Common myeloid progenitor, CD34-positive (primary cell): ENCODE results near the gene PTPRM.

ENCODE experiments used
- CTCF ChIA-PET: fragments of 350-600 bp; sonication (Branson Sonifier 250); formaldehyde crosslinking; loops from one replicate; lab custom pipeline; 2021; ENCODE audit warnings: antibody characterized with exemption; lab: Charles Lee
- POLR2A ChIA-PET: fragments of 350-600 bp; sonication (Branson Sonifier 250); formaldehyde crosslinking; loops from one replicate; lab custom pipeline; 2021; ENCODE audit warnings: antibody characterized with exemption; lab: Charles Lee
- DNase-seq, 3 donors: peaks; one replicate each; pipeline versions ENCODE4 v3.0.0 to v3.0.0-alpha.2; 2013
- H3K27ac ChIP-seq, 2 experiments: 1 replicate in 1 of 2; 2 replicates in 1 of 2; pipeline ENCODE4 v1.7.0; 2013; ENCODE audit warnings: inconsistent platforms in 2 of 2, low read length in 2 of 2, mild to moderate bottlenecking in 2 of 2, low read depth in 1 of 2, moderate library complexity in 1 of 2; ENCODE audit not compliant: severe bottlenecking in 2 of 2, insufficient read depth in 1 of 2, poor library complexity in 1 of 2
- H3K27me3 ChIP-seq, 5 experiments: replicated peaks in 2 of 5; 1 replicate in 3 of 5; 2 replicates in 2 of 5; pipeline versions ENCODE4 v1.6.1 to v1.7.0; 2013; ENCODE audit warnings: low read length in 4 of 5, mild to moderate bottlenecking in 2 of 5, moderate library complexity in 2 of 5, inconsistent platforms in 1 of 5; ENCODE audit not compliant: insufficient read depth in 5 of 5, control insufficient read depth in 4 of 5
- H3K36me3 ChIP-seq, 4 experiments: 1 replicate in 2 of 4; 2 replicates in 2 of 4; pipeline versions ENCODE4 v1.6.1 to v1.7.0; 2013; ENCODE audit warnings: low read length in 3 of 4, control low read depth in 1 of 4, mild to moderate bottlenecking in 1 of 4; ENCODE audit not compliant: control insufficient read depth in 4 of 4, insufficient read depth in 4 of 4
- H3K4me1 ChIP-seq, 4 experiments: 1 replicate in 3 of 4; 2 replicates in 1 of 4; pipeline versions ENCODE4 v1.6.1 to v1.7.1; 2013; ENCODE audit warnings: low read length in 3 of 4, mild to moderate bottlenecking in 3 of 4, control low read depth in 1 of 4, inconsistent platforms in 1 of 4, moderate library complexity in 1 of 4; ENCODE audit not compliant: control insufficient read depth in 4 of 4, insufficient read depth in 4 of 4; ENCODE audit errors: control extremely low read depth in 1 of 4
- H3K4me3 ChIP-seq, 7 experiments: 1 replicate in 4 of 7; 2 replicates in 3 of 7; pipeline versions ENCODE4 v1.5.1 to v1.7.0; 2013; ENCODE audit warnings: mild to moderate bottlenecking in 7 of 7, low read length in 6 of 7, moderate library complexity in 6 of 7, inconsistent platforms in 2 of 7, low read depth in 2 of 7, control low read depth in 1 of 7; ENCODE audit not compliant: insufficient read depth in 4 of 7, control insufficient read depth in 1 of 7; ENCODE audit errors: extremely low read depth in 1 of 7
- H3K9me3 ChIP-seq, 5 experiments: 1 replicate in 4 of 5; 2 replicates in 1 of 5; pipeline versions ENCODE4 v1.6.1 to v1.7.1; 2013; ENCODE audit warnings: low read length in 4 of 5, mild to moderate bottlenecking in 2 of 5, inconsistent platforms in 1 of 5, low read depth in 1 of 5, moderate library complexity in 1 of 5; ENCODE audit not compliant: control insufficient read depth in 4 of 5, insufficient read depth in 2 of 5; ENCODE audit errors: control extremely low read depth in 1 of 5
- WGBS: methylation state at CpG from one replicate; pipeline ENCODE4 v1.1.5; 2013; ENCODE audit not compliant: insufficient coverage; 5-methylcytosine and 5-hydroxymethylcytosine counted together

Gene PTPRM

DNA sequence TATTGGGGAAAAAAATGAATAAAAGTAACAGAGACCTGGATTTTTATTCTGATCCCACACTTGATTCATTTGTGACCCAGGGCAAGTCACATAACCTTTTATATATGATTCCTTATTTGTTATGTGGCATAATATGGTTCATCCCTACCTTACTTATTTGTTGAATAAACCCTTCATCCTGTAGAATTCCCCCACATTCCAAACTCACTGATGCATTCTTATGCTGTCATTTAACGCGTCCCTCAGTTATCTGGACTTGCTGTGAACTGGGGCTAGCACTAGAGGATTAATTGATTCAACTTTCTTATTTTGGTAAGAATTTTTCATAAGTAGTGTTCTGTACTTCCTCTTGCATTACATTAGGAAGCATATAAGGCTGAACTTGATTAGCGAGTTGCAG lies 657.5 kb downstream of the PTPRM start:
- no peaks in the 10 kb centered on the region for H3K4me1 ChIP-seq
- no CpG with 5 or more reads among the region's 3 CpGs for WGBS
- DNase-seq: no peak
- no peak overlapping the region for H3K27ac ChIP-seq
- no peak overlapping the region for H3K4me3 ChIP-seq
- H3K27me3 ChIP-seq: no peaks in the 10 kb centered on the region
- no peaks in the 10 kb centered on the region for H3K36me3 ChIP-seq
- CTCF ChIA-PET: no interaction called here
- POLR2A ChIA-PET: no interaction called here
- H3K9me3 ChIP-seq: peaks cover 0 to 5% (median 0%) of the 10 kb centered on the region in 5 experiments

DNA sequence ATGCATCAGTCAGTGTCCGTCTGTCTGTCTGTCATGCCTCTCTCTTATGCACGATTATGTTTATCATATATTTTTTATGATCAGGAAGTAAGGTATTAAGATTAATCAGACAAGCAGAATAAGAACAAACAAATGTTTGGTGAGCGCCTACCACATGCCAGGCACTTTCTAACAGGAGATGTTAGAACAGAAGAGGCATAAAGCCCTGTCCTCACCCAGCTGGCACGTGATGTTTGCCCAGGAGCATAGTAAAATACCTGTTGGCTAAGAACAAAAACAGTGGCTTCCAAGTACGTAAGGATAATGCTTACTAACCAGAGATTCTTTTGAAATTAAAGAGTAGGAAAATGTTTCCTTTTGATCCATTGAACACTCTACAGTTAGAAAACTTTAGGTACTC lies 661.9 kb downstream of the PTPRM start:
- no peaks in the 10 kb centered on the region for H3K4me1 ChIP-seq
- H3K27me3 ChIP-seq: no peaks in the 10 kb centered on the region
- CTCF ChIA-PET: no interaction called here
- H3K36me3 ChIP-seq: no peaks in the 10 kb centered on the region
- no peak overlapping the region for H3K4me3 ChIP-seq
- POLR2A ChIA-PET: no interaction called here
- DNase-seq: no peak
- peaks cover 0 to 6% (median 0%) of the 10 kb centered on the region in 5 experiments for H3K9me3 ChIP-seq
- H3K27ac ChIP-seq: no peak overlapping the region
- WGBS: 100% methylated on average over 3 of the region's 5 CpGs

DNA sequence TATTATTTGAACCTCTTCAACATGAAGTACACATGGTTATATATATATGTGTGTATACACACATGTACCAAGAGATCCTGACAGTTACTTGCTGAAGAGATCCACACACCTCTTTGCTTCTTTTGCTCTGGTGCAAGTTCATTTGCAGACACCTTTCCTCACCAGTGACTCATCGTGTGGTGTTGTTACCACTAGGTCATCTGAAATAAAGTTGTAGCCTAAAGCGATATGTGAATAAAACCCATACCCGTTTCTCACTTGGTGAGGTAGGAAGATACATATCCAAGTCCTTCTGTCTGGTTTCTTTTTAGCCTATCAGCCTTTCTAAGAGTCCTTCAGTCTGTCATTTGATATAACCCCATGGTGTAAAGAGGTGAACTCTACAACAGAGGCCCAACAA lies 662.7 kb downstream of the PTPRM start:
- Histone ChIP-seq H3K36me3 (no peaks in the 10 kb centered on the region), H3K27ac (no peak overlapping the region), H3K9me3 (peaks cover 0 to 6% (median 0%) of the 10 kb centered on the region in 5 experiments), H3K27me3 (no peaks in the 10 kb centered on the region), H3K4me1 (no peaks in the 10 kb centered on the region), H3K4me3 (no peak overlapping the region)
- 96% methylated on average over 3 of the region's 3 CpGs for WGBS
- DNase-seq: no peak
- ChIA-PET POLR2A (no interaction called here), CTCF (no interaction called here)

DNA sequence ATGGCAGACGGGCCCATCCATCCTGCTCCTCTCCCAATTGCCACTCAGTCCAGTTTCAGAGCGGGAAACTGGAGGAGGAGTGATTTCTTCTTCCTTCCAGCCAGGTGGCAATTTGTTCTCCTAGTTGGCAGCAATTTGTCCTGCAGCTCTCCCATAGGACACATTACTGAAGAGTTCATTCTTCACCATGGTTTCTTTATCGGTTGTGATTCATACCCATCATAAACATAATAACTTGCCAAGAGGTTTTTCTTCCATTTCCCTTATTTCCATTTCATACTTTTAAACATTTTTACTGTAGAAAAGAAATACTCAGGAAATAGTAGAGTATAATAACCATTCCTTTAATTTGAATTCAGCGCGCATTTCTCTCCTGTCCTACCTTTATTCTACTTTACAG lies 664.2 kb downstream of the PTPRM start:
- H3K27me3 ChIP-seq: no peaks in the 10 kb centered on the region
- no peak overlapping the region for H3K4me3 ChIP-seq
- H3K9me3 ChIP-seq: peaks cover 0 to 4% (median 0%) of the 10 kb centered on the region in 5 experiments
- no peak for DNase-seq
- no peaks in the 10 kb centered on the region for H3K36me3 ChIP-seq
- ChIA-PET POLR2A (no interaction called here), CTCF (no interaction called here)
- H3K4me1 ChIP-seq: no peaks in the 10 kb centered on the region
- no peak overlapping the region for H3K27ac ChIP-seq
- whole genome bisulfite sequencing: 67% methylated on average over 1 of the region's 5 CpGs

- POLR2A ChIA-PET: no interaction called here
- WGBS: 97% methylated on average over 4 of the region's 4 CpGs
- no peak for DNase-seq
Measured at GRCh38 chr18:8232791-8233190, 665.7 kb downstream of the PTPRM start.

GRCh38 chr18:8235894-8236293 lies 668.8 kb downstream of the PTPRM start:
- DNase-seq: no peak
- Histone ChIP-seq H3K27me3 (no peaks in the 10 kb centered on the region), H3K4me1 (no peaks in the 10 kb centered on the region), H3K4me3 (no peak overlapping the region), H3K36me3 (no peaks in the 10 kb centered on the region), H3K27ac (no peak overlapping the region), H3K9me3 (peaks cover 0 to 2% (median 0%) of the 10 kb centered on the region in 5 experiments)
- no CpG with 5 or more reads among the region's 3 CpGs for WGBS
- POLR2A ChIA-PET: no interaction called here
- CTCF ChIA-PET: no interaction called here

More at GRCh38 chr18:8232791-8233190, 665.7 kb downstream of the PTPRM start:
- H3K27ac ChIP-seq: no peak overlapping the region
- CTCF ChIA-PET: no interaction called here
- no peaks in the 10 kb centered on the region for H3K27me3 ChIP-seq
- peaks cover 0 to 2% (median 0%) of the 10 kb centered on the region in 5 experiments for H3K9me3 ChIP-seq
- H3K36me3 ChIP-seq: no peaks in the 10 kb centered on the region
- H3K4me3 ChIP-seq: no peak overlapping the region
- no peaks in the 10 kb centered on the region for H3K4me1 ChIP-seq

- Histone ChIP-seq H3K36me3 (no peaks in the 10 kb centered on the region), H3K27me3 (no peaks in the 10 kb centered on the region), H3K4me1 (no peaks in the 10 kb centered on the region), H3K9me3 (peaks cover 0 to 1% (median 0%) of the 10 kb centered on the region in 5 experiments), H3K4me3 (no peak overlapping the region), H3K27ac (no peak overlapping the region)
- CTCF ChIA-PET: no interaction called here
- POLR2A ChIA-PET: no interaction called here
- no peak for DNase-seq
- 100% methylated on average over 1 of the region's 5 CpGs for WGBS
Measured at GRCh38 chr18:8238507-8238906, 671.4 kb downstream of the PTPRM start.
